H9 (cell line): Measurements from ENCODE around the gene TCERG1L. TPM values are rescaled to one million over a fixed set of nuclear protein-coding genes. Genes with fewer than 3 reads are reported as not detected.

ENCODE experiments used
- DNase-seq: peaks from one replicate; pipeline ENCODE4 v3.0.0-alpha.2; 2017
- H2AFZ ChIP-seq: one replicate; pipeline ENCODE4 v1.6.1; 2013; ENCODE audit warnings: mild to moderate bottlenecking, low read length, control low read depth, moderate library complexity
- H2AK5ac ChIP-seq: 2 replicates; pipeline ENCODE4 v1.6.1; 2013; ENCODE audit warnings: low read length, control low read depth, mixed read lengths; ENCODE audit not compliant: insufficient read length
- H2BK120ac ChIP-seq: one replicate; pipeline ENCODE4 v1.6.1; 2013; ENCODE audit warnings: low read depth, mild to moderate bottlenecking, low read length, control low read depth, inconsistent platforms; ENCODE audit not compliant: poor library complexity, severe bottlenecking
- H2BK12ac ChIP-seq: 2 replicates; pipeline ENCODE4 v1.6.1; 2013; ENCODE audit warnings: low read length, control low read depth, mixed read lengths, low read depth; ENCODE audit not compliant: insufficient read length
- H2BK15ac ChIP-seq: 2 replicates; pipeline ENCODE4 v1.6.1; 2013; ENCODE audit warnings: low read depth, low read length, control low read depth
- H2BK20ac ChIP-seq: one replicate; pipeline ENCODE4 v1.6.1; 2013; ENCODE audit warnings: low read depth, mild to moderate bottlenecking, low read length, control low read depth, inconsistent platforms; ENCODE audit not compliant: poor library complexity, severe bottlenecking
- H2BK5ac ChIP-seq: 2 replicates; pipeline ENCODE4 v1.6.1; 2013; ENCODE audit warnings: low read length, control low read depth, mixed read lengths; ENCODE audit not compliant: insufficient read length
- H3K14ac ChIP-seq: 2 replicates; pipeline ENCODE4 v1.6.1; 2013; ENCODE audit warnings: low read length, control low read depth; ENCODE audit not compliant: insufficient read depth
- H3K18ac ChIP-seq: 2 replicates; pipeline ENCODE4 v1.6.1; 2013; ENCODE audit warnings: low read depth, mild to moderate bottlenecking, mixed read lengths, low read length, control low read depth; ENCODE audit not compliant: insufficient read length
- H3K23ac ChIP-seq: 2 replicates; pipeline ENCODE4 v1.6.1; 2013; ENCODE audit warnings: low read length, control low read depth, mixed read lengths, low read depth; ENCODE audit not compliant: insufficient read length
- H3K23me2 ChIP-seq: 2 replicates; pipeline ENCODE4 v1.6.1; 2013; ENCODE audit warnings: low read depth, mild to moderate bottlenecking, mixed read lengths, low read length, control low read depth; ENCODE audit not compliant: insufficient read length, poor library complexity, severe bottlenecking
- H3K27ac ChIP-seq: 2 replicates; pipeline ENCODE4 v1.5.1; 2013; ENCODE audit warnings: low read length, control low read depth, mixed read lengths, low read depth; ENCODE audit not compliant: insufficient read length
- H3K27me3 ChIP-seq: 2 replicates; pipeline ENCODE4 v1.6.1; 2013; ENCODE audit warnings: low read length, control low read depth, inconsistent platforms; ENCODE audit not compliant: insufficient read depth
- H3K4ac ChIP-seq: 2 replicates; pipeline ENCODE4 v1.6.1; 2013; ENCODE audit warnings: low read depth, mild to moderate bottlenecking, control low read depth, inconsistent platforms, low read length, moderate library complexity
- H3K4me1 ChIP-seq: 2 replicates; pipeline ENCODE4 v1.6.1; 2013; ENCODE audit warnings: low read length, control low read depth, inconsistent platforms; ENCODE audit not compliant: insufficient read depth
- H3K4me2 ChIP-seq: 2 replicates; pipeline ENCODE4 v1.6.1; 2013; ENCODE audit warnings: low read length, control low read depth, mixed read lengths; ENCODE audit not compliant: insufficient read length, insufficient read depth
- H3K56ac ChIP-seq: 2 replicates; pipeline ENCODE4 v1.6.1; 2013; ENCODE audit warnings: low read depth, mild to moderate bottlenecking, mixed read lengths, low read length, control low read depth; ENCODE audit not compliant: insufficient read length
- H3K79me1 ChIP-seq: 2 replicates; pipeline ENCODE4 v1.6.1; 2013; ENCODE audit warnings: low read depth, mild to moderate bottlenecking, moderate library complexity, low read length, control low read depth, inconsistent platforms; ENCODE audit not compliant: insufficient read depth, poor library complexity, severe bottlenecking
- H3K79me2 ChIP-seq: 2 replicates; pipeline ENCODE4 v1.6.1; 2013; ENCODE audit warnings: low read length, control low read depth, inconsistent platforms; ENCODE audit not compliant: insufficient read depth
- H3K9ac ChIP-seq: 2 replicates; pipeline ENCODE4 v1.6.1; 2013; ENCODE audit warnings: low read length, control low read depth, mixed read lengths; ENCODE audit not compliant: insufficient read length; ENCODE audit errors: extremely low read depth
- H3K9me3 ChIP-seq: one replicate; pipeline ENCODE4 v1.6.1; 2013; ENCODE audit warnings: low read depth, low read length, inconsistent platforms; ENCODE audit not compliant: control insufficient read depth
- H3T11ph ChIP-seq: one replicate; pipeline ENCODE4 v1.6.1; 2013; ENCODE audit warnings: mild to moderate bottlenecking, low read length, control low read depth, inconsistent platforms
- H4K20me1 ChIP-seq: one replicate; pipeline ENCODE4 v1.6.1; 2013; ENCODE audit not compliant: control insufficient read depth, insufficient read length, insufficient read depth
- H4K5ac ChIP-seq: 2 replicates; pipeline ENCODE4 v1.6.1; 2013; ENCODE audit warnings: low read depth, mild to moderate bottlenecking, mixed read lengths, low read length, control low read depth; ENCODE audit not compliant: insufficient read length
- H4K8ac ChIP-seq: replicated peaks from 2 replicates; pipeline ENCODE4 v1.6.1; 2013; ENCODE audit warnings: low read length, control low read depth, mixed read lengths, low read depth; ENCODE audit not compliant: insufficient read length
- H4K91ac ChIP-seq: 2 replicates; pipeline ENCODE4 v1.6.1; 2013; ENCODE audit warnings: low read depth, mild to moderate bottlenecking, moderate library complexity, mixed read lengths, low read length, control low read depth; ENCODE audit not compliant: insufficient read length
- H3K27ac Mint-ChIP-seq, 3 experiments: 2 replicates in 2 of 3; 3 replicates in 1 of 3; pipeline ENCODE4 v1.8.0; 2020 to 2021; ENCODE audit warnings: mixed read lengths in 3 of 3, mild to moderate bottlenecking in 1 of 3, moderate library complexity in 1 of 3
- H3K27me3 Mint-ChIP-seq: 2 replicates; pipeline ENCODE4 v1.8.0; 2021; ENCODE audit warnings: low read depth, mild to moderate bottlenecking, moderate library complexity, mixed read lengths
- H3K36me3 Mint-ChIP-seq, 3 experiments: 2 replicates in 2 of 3; 3 replicates in 1 of 3; pipeline ENCODE4 v1.8.0; 2020 to 2021; ENCODE audit warnings: low read depth in 3 of 3, mixed read lengths in 3 of 3; ENCODE audit not compliant: insufficient read depth in 1 of 3
- H3K4me1 Mint-ChIP-seq, 2 experiments: 2 replicates each; pipeline ENCODE4 v1.8.0; 2020; ENCODE audit warnings: mixed read lengths in 2 of 2
- H3K4me3 Mint-ChIP-seq, 2 experiments: 2 replicates in 1 of 2; 3 replicates in 1 of 2; pipeline ENCODE4 v1.8.0; 2020 to 2021; ENCODE audit warnings: mild to moderate bottlenecking in 2 of 2, mixed read lengths in 2 of 2, moderate library complexity in 1 of 2
- H3K9me3 Mint-ChIP-seq, 2 experiments: 2 replicates in 1 of 2; 3 replicates in 1 of 2; pipeline ENCODE4 v1.8.0; 2020; ENCODE audit warnings: mild to moderate bottlenecking in 2 of 2, mixed read lengths in 2 of 2, moderate library complexity in 1 of 2
- WGBS: extraction: QIAGEN DNeasy Blood & Tissue Kit; methylation state at CpG from one replicate; pipeline ENCODE4 v1.1.7; 2013; ENCODE audit warnings: missing lambda C conversion rate, low lambda C conversion rate, mixed read lengths; ENCODE audit not compliant: insufficient read length; ENCODE audit errors: extremely low coverage; 5-methylcytosine and 5-hydroxymethylcytosine counted together
- total RNA-seq: library from RNA; stranded (reverse); gene quantifications from 2 replicates; pipeline ENCODE4 v1.2.1, GENCODE V29; 2021
- TF ChIP-seq, protein P1 (sequence below): fragments of 200-600 bp; sonication (generic); conservative IDR thresholded peaks from 3 replicates; pipeline ENCODE4 v1.8.0; 2021; ENCODE audit warnings: antibody characterized with exemption, mild to moderate bottlenecking

The TCERG1L gene
- total RNA-seq, 1 experiment from 2014 or later: 3.3 TPM

DNA sequence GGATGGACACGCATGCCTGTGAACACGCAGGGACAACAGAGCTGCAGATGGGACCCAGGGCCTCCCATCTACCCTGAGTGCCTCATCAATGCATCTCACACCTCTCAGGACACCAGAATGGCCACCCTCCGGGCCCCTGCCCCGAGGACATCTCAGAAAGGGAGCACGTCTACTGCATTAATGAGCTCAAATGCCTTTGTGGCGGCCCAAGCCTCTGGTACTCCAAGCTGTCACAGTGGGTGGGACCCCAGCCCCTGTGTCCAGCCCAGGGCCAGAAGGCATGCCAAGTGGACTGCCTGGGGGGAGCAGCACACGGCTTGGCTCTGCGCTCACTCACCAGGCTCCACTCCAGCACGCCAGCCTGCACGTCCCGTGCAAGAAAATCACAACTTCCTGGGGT, 52.0 kb downstream of the TCERG1L start:
- Histone ChIP-seq H3K9me3 (no peaks in the 10 kb centered on the region), H3K14ac (no peak overlapping the region), H3K56ac (no peak overlapping the region), H4K91ac (no peak overlapping the region), H4K20me1 (no peaks in the 10 kb centered on the region), H3K27me3 (no peaks in the 10 kb centered on the region), H3K9ac (no peak overlapping the region), H4K5ac (no peak overlapping the region), H2BK120ac (no peak overlapping the region), H3K23me2 (no peaks in the 10 kb centered on the region), H2BK20ac (no peak overlapping the region), H4K8ac (no peak overlapping the region), H3K79me1 (no peaks in the 10 kb centered on the region), H3K4me1 (no peaks in the 10 kb centered on the region), H2AK5ac (no peak overlapping the region), H2BK15ac (no peak overlapping the region), H3K4me2 (no peak overlapping the region), H3K4ac (no peak overlapping the region), H3T11ph (no peak overlapping the region), H2BK5ac (no peak overlapping the region), H3K18ac (no peak overlapping the region), H3K27ac (no peak overlapping the region), H2AFZ (no peak overlapping the region), H3K79me2 (no peaks in the 10 kb centered on the region), H3K23ac (no peak overlapping the region), H2BK12ac (no peak overlapping the region)
- Mint-ChIP-seq H3K36me3 (no peaks in the 10 kb centered on the region), H3K4me1 (peaks cover 5 to 8% of the 10 kb centered on the region in 2 experiments; a peak in 3 of 4 replicates), H3K4me3 (no peak overlapping the region), H3K27ac (no peak overlapping the region), H3K9me3 (no peaks in the 10 kb centered on the region), H3K27me3 (no peaks in the 10 kb centered on the region)
- no CpG with 5 or more reads among the region's 11 CpGs for WGBS
- DNase-seq: no peak
- TF ChIP-seq, protein P1, sequence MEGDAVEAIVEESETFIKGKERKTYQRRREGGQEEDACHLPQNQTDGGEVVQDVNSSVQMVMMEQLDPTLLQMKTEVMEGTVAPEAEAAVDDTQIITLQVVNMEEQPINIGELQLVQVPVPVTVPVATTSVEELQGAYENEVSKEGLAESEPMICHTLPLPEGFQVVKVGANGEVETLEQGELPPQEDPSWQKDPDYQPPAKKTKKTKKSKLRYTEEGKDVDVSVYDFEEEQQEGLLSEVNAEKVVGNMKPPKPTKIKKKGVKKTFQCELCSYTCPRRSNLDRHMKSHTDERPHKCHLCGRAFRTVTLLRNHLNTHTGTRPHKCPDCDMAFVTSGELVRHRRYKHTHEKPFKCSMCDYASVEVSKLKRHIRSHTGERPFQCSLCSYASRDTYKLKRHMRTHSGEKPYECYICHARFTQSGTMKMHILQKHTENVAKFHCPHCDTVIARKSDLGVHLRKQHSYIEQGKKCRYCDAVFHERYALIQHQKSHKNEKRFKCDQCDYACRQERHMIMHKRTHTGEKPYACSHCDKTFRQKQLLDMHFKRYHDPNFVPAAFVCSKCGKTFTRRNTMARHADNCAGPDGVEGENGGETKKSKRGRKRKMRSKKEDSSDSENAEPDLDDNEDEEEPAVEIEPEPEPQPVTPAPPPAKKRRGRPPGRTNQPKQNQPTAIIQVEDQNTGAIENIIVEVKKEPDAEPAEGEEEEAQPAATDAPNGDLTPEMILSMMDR: no peak
